AML-193 (cell line): ENCODE measurements around the gene PORCN.
"Not testable (repeated sequence)": the region's sequence is repeated elsewhere in the genome, so short reads cannot be mapped to it uniquely, and the experiment has no call there.

Experiments
- DNase-seq, 2 experiments: peaks; one replicate each; lab custom pipeline; 2025; lab: John Stamatoyannopoulos, UW

PORCN gene

DNA sequence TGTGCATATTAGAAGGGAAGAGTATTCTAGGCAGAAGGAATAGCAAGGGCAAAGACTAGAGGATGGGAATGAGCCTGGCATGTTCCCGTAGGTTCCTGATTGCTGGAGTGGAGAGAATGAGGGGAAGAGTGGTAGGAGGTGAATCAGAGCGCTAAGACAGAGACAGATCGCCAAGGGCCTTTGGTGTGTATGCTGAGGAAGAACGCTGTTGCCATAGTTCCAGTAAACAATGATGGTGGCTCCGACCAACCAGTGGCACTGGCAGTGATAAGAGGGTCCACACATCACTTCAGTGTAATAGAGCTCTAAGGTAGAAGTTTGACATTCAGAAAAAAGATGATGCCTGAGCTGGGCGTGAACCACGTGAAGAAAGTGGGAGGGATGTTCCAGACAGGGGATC is 31.7 kb downstream of the PORCN start:
- DNase-seq: no peak

DNA sequence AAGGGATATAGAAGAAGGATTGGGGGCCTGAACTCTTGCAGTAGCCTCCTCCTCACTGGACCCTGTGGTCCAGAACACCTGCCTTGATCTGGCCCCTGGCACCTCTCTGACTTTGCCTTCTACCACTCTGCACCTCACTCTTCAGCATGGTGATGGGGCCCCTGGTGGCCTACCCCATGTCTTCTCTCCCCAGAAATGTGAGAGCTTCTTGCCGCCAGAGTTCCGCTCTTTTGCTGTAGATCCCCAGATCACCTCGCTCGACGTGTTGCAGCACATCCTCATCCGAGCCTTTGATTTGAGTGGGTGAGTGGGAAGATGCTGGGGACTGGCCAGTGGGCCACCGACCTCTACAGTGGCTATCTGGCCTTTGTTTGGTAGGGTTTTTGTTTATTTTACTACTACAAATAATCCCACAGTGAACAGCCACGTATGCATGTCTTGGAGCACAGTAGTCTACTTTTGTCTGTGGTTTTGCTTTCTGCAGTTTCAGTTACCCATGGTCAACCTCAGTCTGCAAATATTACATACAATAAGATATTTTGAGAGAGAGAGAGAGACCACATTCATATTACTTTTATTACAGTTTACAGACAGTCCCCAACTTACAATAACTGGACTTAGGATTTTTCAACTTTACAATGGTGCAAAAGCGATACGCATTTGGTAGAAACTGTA is 32.5 kb downstream of the PORCN start:
- no peak for DNase-seq

DNA sequence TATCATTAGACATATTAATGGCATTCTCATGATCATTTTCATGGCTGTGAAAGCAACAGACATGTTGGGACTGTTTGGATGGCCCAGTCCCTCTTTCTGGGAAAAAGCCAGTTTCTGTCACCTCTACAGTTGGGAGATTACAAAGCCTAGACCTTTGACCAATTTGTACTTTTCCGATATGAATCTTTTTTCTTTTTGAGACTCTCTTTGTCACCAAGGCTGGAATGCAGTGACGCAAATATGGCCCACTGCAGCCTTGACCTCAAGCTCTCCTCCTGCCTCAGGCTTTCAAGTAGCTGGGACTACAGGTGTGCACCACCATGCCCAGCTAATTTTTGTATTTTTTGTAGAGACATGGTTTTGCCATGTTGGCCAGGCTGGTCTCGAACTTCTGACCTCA is 40.1 kb downstream of the PORCN start:
- DNase-seq: no peak

DNA sequence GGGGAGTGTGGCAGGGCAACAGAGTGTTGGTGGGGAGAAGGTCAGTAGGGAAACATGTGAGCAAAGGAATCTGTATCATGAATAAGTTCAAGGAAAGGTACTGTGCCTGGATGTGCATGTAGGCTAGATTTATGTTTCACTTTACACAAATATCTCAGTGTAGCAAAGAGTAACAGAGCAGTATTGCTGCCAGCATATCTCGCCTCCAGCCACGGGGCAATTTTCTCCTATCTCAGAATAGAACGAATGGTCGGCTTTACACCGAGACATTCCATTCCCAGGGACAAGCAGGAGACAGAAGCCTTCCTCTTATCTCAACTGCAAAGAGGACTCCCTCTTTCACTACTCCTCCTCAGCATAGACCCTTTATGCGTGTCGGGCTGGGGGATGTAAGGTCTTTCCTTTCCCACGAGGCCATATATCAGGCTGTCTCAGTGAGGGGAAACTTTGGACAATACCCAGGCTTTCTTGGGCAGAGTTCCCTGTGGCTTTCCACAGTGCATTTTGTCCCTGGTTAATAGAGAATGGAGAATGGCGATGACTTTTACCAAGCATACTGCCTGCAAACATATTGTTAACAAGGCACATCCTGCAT is 47.0 kb downstream of the PORCN start:
- not testable (repeated sequence) for DNase-seq

DNA sequence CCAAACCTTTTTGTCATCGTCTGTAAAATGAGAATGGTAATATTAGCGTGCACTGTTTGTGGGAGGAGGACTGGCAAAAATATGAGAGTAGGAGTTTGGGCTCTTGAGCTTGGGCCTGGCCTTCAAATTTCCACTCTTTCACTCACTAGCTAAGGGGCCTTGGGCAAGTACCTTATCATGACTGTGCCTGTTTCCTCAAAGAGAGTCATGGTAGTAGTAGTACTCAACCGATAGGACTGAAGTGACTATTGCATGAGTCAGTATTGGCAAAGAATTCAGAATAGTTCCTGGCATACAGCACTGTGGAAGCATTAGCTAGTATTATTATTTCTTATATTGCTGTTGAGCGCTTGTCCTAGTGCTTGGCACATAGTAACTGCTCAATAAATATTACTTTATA is 49.5 kb downstream of the PORCN start:
- no peak for DNase-seq

- no peak for DNase-seq
These were observed 50.8 kb downstream of the PORCN start for GRCh38 chrX:48559636-48560035.

DNA sequence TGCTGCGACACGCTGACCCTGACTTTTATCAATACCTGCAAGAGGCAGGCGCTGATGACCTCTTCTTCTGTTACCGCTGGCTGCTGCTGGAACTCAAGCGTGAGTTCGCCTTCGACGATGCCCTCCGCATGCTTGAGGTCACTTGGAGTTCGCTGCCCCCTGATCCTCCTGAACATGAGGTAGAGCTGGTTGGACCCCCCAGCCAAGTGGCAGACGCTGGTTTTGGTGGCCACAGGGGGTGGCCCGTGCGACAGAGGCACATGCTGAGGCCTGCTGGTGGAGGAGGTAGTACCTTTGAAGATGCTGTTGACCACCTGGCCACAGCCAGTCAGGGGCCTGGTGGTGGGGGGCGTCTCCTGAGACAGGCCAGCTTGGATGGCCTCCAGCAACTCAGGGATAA is 51.3 kb downstream of the PORCN start:
- DNase-seq: no peak

DNA sequence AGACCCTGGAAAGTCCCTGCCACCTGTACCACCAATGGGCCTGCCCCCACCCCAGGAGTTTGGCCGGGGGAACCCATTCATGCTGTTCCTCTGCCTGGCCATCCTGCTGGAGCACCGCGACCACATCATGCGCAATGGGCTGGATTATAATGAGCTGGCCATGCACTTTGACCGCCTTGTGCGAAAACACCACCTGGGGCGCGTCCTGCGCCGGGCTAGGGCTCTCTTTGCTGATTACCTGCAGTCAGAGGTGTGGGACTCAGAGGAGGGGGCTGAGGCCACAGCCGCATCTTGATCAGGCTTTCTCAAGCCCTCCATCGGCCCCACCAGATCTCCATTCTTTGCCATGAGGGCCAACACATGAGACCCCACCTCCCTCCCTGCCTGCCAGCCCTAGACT is 51.9 kb downstream of the PORCN start:
- DNase-seq: no peak

DNA sequence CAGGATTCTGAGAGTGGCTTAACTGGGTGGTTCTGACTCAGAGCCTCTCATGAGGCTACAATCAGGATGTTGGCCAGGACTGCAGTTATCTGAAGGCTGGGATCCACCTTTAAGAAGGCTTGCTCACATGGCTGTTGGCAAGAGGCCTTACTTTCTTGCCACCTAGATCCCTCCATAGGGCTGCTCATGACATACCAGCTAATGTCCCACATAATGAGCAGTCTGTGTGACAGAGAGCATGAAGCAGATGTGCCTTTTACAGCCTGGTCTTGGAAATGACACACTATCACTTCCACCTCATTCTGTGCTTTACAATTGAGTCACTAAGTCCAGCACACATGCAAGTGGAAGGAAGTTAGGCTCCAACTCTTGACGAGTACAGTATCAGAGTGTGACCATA is 61.2 kb downstream of the PORCN start:
- DNase-seq: no peak
